Measurements from ENCODE around the gene EYA2.

DNA sequence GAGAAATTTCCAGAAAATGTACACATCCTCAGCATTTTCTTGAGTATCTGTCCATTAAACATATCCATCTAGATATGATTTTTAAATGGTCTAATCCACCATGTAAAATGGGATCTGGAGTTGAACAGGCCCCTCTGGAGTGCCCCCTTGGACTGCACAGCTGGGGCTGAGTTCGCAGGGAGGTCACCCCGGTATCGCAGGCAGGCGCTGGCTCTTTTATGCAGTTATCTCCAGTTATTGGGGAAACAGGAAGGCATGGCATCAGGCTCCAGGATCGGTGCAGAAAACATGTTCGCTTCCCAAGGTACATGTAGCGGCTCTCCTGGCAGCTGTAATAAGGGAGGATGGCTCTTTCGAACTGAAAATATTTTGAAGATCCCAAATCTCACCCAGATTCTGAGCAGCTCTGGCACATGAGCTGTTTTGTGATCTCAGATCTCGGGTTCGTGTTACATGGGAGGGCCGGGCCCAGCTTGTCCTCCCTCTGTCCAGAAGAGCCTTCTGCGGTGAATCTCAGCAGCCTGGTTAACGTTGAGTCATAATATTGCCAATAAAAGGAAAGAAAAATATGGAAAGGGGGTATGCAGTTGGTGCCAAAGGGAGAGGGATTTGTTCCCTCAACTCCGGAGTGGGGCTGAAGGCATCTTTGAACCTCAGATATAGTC, 167.7 kb downstream of the EYA2 start:
- TF ChIP-seq ZNF70 (CRISPR knock-in tag; IDR thresholded peaks at IDR 0.05) (no peak), CSDC2 (CRISPR knock-in tag; IDR thresholded peaks at IDR 0.05) (no peak), ZFP3 (CRISPR knock-in tag; IDR thresholded peaks at IDR 0.05) (no peak), ZFP30 (CRISPR knock-in tag; IDR thresholded peaks at IDR 0.05) (no peak), TOX (CRISPR knock-in tag; IDR thresholded peaks at IDR 0.05; ENCODE audit: borderline replicate concordance) (no peak), GLIS3 (CRISPR knock-in tag; IDR thresholded peaks at IDR 0.05) (no peak), ISL1 (CRISPR knock-in tag; IDR thresholded peaks at IDR 0.05) (no peak), ARNTL (CRISPR knock-in tag; IDR thresholded peaks at IDR 0.05; ENCODE audit: borderline replicate concordance, low read depth) (no peak), ESRRG (CRISPR knock-in tag; IDR thresholded peaks at IDR 0.05) (no peak), SNAI2 (CRISPR knock-in tag; IDR thresholded peaks at IDR 0.05) (no peak)
- TF ChIP-seq, protein P1, sequence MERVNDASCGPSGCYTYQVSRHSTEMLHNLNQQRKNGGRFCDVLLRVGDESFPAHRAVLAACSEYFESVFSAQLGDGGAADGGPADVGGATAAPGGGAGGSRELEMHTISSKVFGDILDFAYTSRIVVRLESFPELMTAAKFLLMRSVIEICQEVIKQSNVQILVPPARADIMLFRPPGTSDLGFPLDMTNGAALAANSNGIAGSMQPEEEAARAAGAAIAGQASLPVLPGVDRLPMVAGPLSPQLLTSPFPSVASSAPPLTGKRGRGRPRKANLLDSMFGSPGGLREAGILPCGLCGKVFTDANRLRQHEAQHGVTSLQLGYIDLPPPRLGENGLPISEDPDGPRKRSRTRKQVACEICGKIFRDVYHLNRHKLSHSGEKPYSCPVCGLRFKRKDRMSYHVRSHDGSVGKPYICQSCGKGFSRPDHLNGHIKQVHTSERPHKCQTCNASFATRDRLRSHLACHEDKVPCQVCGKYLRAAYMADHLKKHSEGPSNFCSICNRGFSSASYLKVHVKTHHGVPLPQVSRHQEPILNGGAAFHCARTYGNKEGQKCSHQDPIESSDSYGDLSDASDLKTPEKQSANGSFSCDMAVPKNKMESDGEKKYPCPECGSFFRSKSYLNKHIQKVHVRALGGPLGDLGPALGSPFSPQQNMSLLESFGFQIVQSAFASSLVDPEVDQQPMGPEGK (CRISPR knock-in tag; IDR thresholded peaks at IDR 0.05; ENCODE audit: borderline replicate concordance), result no peak
- TF ChIP-seq, protein P2, sequence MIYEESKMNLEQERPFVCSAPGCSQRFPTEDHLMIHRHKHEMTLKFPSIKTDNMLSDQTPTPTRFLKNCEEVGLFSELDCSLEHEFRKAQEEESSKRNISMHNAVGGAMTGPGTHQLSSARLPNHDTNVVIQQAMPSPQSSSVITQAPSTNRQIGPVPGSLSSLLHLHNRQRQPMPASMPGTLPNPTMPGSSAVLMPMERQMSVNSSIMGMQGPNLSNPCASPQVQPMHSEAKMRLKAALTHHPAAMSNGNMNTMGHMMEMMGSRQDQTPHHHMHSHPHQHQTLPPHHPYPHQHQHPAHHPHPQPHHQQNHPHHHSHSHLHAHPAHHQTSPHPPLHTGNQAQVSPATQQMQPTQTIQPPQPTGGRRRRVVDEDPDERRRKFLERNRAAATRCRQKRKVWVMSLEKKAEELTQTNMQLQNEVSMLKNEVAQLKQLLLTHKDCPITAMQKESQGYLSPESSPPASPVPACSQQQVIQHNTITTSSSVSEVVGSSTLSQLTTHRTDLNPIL (CRISPR knock-in tag; IDR thresholded peaks at IDR 0.05; ENCODE audit: low read depth), result no peak
- TF ChIP-seq, protein P3, sequence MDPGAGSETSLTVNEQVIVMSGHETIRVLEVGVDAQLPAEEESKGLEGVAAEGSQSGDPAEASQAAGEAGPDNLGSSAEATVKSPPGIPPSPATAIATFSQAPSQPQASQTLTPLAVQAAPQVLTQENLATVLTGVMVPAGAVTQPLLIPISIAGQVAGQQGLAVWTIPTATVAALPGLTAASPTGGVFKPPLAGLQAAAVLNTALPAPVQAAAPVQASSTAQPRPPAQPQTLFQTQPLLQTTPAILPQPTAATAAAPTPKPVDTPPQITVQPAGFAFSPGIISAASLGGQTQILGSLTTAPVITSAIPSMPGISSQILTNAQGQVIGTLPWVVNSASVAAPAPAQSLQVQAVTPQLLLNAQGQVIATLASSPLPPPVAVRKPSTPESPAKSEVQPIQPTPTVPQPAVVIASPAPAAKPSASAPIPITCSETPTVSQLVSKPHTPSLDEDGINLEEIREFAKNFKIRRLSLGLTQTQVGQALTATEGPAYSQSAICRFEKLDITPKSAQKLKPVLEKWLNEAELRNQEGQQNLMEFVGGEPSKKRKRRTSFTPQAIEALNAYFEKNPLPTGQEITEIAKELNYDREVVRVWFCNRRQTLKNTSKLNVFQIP (CRISPR knock-in tag; IDR thresholded peaks at IDR 0.05; ENCODE audit: borderline replicate concordance, low read depth), result no peak

All from SK-N-SH treated with all-trans-retinoic acid at 6 μM for 48 hours (cell line).